Sciatic nerve (tissue), 2 donors: Measurements from ENCODE around the gene FNDC11. TPM values are rescaled to one million over a fixed set of nuclear protein-coding genes. Genes with fewer than 3 reads are reported as not detected.
A peak's percentile ranks its signal among the peaks of the same experiment; 100 is the strongest.
"Not testable (repeated sequence)": the region's sequence is repeated elsewhere in the genome, so short reads cannot be mapped to it uniquely, and the experiment has no call there.

Source experiments
- ATAC-seq: fragments of 200-7000 bp; cut with Tn5 transposase; one replicate; pipeline ENCODE4 v1.9.1; 2020; ENCODE audit warnings: mild to moderate bottlenecking, moderate library complexity
- DNase-seq: peaks from one replicate; pipeline ENCODE4 v3.0.0-alpha.2; 2020; ENCODE audit warnings: low spot score
- intact Hi-C: fragments of 100-400 bp; cut with DNase I; formaldehyde crosslinking; loops from one replicate; pipeline ENCODE4 v1.14.2; 2022
- total RNA-seq: library from RNA; stranded (reverse); fragmentation: NEBNext Ultra II Directional; extraction: Animal tissue kit (Norgen Biotek cat#: 25700); gene quantifications from one replicate; pipeline ENCODE4 v1.2.1, GENCODE V29; 2021
- donor health status: DM: no; HTN: no; CAD: no.
- donor health status: DM: no; HTN: no; CAD: no.

Gene FNDC11
- total RNA-seq, 1 donor from 2014 or later: 0.94 TPM

- no peak for ATAC-seq
- intact Hi-C loops: no loop called here
- DNase-seq: no peak
These were observed 7.1 kb downstream of the FNDC11 start for GRCh38 chr20:63560856-63561609.

GRCh38 chr20:63561624-63562396, 7.9 kb downstream of the FNDC11 start:
- DNase-seq (no peak), ATAC-seq (no peak)
- intact Hi-C loops: no loop called here

- DNase-seq (no peak), ATAC-seq (no peak)
- intact Hi-C loops: no loop called here
These were observed 8.7 kb downstream of the FNDC11 start for GRCh38 chr20:63562461-63563224.

- intact Hi-C loops: no loop called here
- DNase-seq (no peak), ATAC-seq (no peak)
These were observed 9.4 kb downstream of the FNDC11 start for GRCh38 chr20:63563225-63563935.

GRCh38 chr20:63564036-63564810, 10.3 kb downstream of the FNDC11 start:
- ATAC-seq (no peak), DNase-seq (no peak)

GRCh38 chr20:63565021-63565698, 11.2 kb downstream of the FNDC11 start:
- DNase-seq (no peak), ATAC-seq (no peak)
- intact Hi-C loops: no loop called here

More at GRCh38 chr20:63564036-63564810, 10.3 kb downstream of the FNDC11 start:
- intact Hi-C loops: no loop called here

GRCh38 chr20:63565699-63566335, 11.9 kb downstream of the FNDC11 start:
- intact Hi-C loops: no loop called here
- ATAC-seq (no peak), DNase-seq (no peak)

- DNase-seq: no peak
- intact Hi-C loops: no loop called here
- peak; percentile 6 for ATAC-seq
These were observed 12.6 kb downstream of the FNDC11 start for GRCh38 chr20:63566395-63567135.

GRCh38 chr20:63567136-63567385, 13.1 kb downstream of the FNDC11 start:
- peak; percentile 14 for ATAC-seq
- intact Hi-C loops: no loop called here
- DNase-seq: no peak

GRCh38 chr20:63567386-63568169, 13.6 kb downstream of the FNDC11 start:
- DNase-seq (no peak), ATAC-seq (peak; percentile 65)
- intact Hi-C loops: no loop called here

- ATAC-seq (no peak), DNase-seq (no peak)
- intact Hi-C loops: no loop called here
These were observed 14.4 kb downstream of the FNDC11 start for GRCh38 chr20:63568170-63568981.

- ATAC-seq: no peak
- intact Hi-C loops: no loop called here
- DNase-seq: no peak
These were observed 15.3 kb downstream of the FNDC11 start for GRCh38 chr20:63568986-63569949.

- intact Hi-C loops: no loop called here
- no peak for ATAC-seq
- DNase-seq: no peak
These were observed 16.5 kb downstream of the FNDC11 start for GRCh38 chr20:63570281-63571086.

- intact Hi-C loops, DNase-seq, ATAC-seq: not testable (repeated sequence)
These were observed 17.1 kb downstream of the FNDC11 start for GRCh38 chr20:63571087-63571478.
